ENCODE results near the gene KLHL22. TPM values are rescaled to one million over a fixed set of nuclear protein-coding genes. Genes with fewer than 3 reads are reported as not detected.
A peak's percentile ranks its signal among the peaks of the same experiment; 100 is the strongest.

Gene KLHL22
- total and polyA plus RNA-seq, 2 experiments from 2014 or later = 33.8 to 55.0 TPM

GRCh38 chr22:20448630-20449029 lies 47.0 kb downstream of the KLHL22 start:
- H3K4me3 ChIP-seq = no peak overlapping the region
- H3K36me3 ChIP-seq = peaks cover 14% of the 10 kb centered on the region
- no peaks in the 10 kb centered on the region for H3K9me3 ChIP-seq (ENCODE audit: low read depth)
- no peaks in the 10 kb centered on the region for H3K27me3 ChIP-seq
- H3K4me1 ChIP-seq (ENCODE audit: low read depth) = no peaks in the 10 kb centered on the region
- TF ChIP-seq CTCF (IDR thresholded peaks at IDR 0.05; ENCODE audit: low read depth, low read length) = no peak
- DNase-seq (ENCODE audit: low read depth in 1 of 2, low spot score in 1 of 2) = no peak
- H3K27ac ChIP-seq = no peak overlapping the region

GRCh38 chr22:20446383-20446970 lies 49.1 kb downstream of the KLHL22 start:
- H3K36me3 ChIP-seq = peaks cover 17% of the 10 kb centered on the region
- H3K4me3 ChIP-seq = no peak overlapping the region
- no peak overlapping the region for H3K27ac ChIP-seq
- no peak for DNase-seq (ENCODE audit: low read depth in 1 of 2, low spot score in 1 of 2)
- H3K27me3 ChIP-seq = no peaks in the 10 kb centered on the region
- H3K9me3 ChIP-seq (ENCODE audit: low read depth) = no peaks in the 10 kb centered on the region
- TF ChIP-seq CTCF (IDR thresholded peaks at IDR 0.05; ENCODE audit: low read depth, low read length) = no peak
- no peaks in the 10 kb centered on the region for H3K4me1 ChIP-seq (ENCODE audit: low read depth)

- Histone ChIP-seq H3K36me3 (peaks cover 17% of the 10 kb centered on the region), H3K9me3 (ENCODE audit: low read depth) (no peaks in the 10 kb centered on the region), H3K4me1 (ENCODE audit: low read depth) (no peaks in the 10 kb centered on the region), H3K27me3 (no peaks in the 10 kb centered on the region), H3K27ac (no peak overlapping the region), H3K4me3 (no peak overlapping the region)
- no peak for TF ChIP-seq CTCF (IDR thresholded peaks at IDR 0.05; ENCODE audit: low read depth, low read length)
- DNase-seq (ENCODE audit: low read depth in 1 of 2, low spot score in 1 of 2) = no peak
Observed at GRCh38 chr22:20444325-20444724, 51.3 kb downstream of the KLHL22 start.

- Histone ChIP-seq H3K4me3 (no peak overlapping the region), H3K4me1 (ENCODE audit: low read depth) (peaks cover 6% of the 10 kb centered on the region), H3K27me3 (no peaks in the 10 kb centered on the region), H3K27ac (no peak overlapping the region), H3K36me3 (peaks cover 17% of the 10 kb centered on the region), H3K9me3 (ENCODE audit: low read depth) (no peaks in the 10 kb centered on the region)
- no peak for DNase-seq (ENCODE audit: low read depth in 1 of 2, low spot score in 1 of 2)
- TF ChIP-seq CTCF (IDR thresholded peaks at IDR 0.05; ENCODE audit: low read depth, low read length) = no peak
Observed at GRCh38 chr22:20442485-20443284, 52.9 kb downstream of the KLHL22 start.

GRCh38 chr22:20441631-20442484 lies 53.7 kb downstream of the KLHL22 start:
- Histone ChIP-seq H3K4me3 (no peak overlapping the region), H3K27ac (peak overlapping the region; percentile 14), H3K36me3 (peaks cover 17% of the 10 kb centered on the region), H3K4me1 (ENCODE audit: low read depth) (peaks cover 6% of the 10 kb centered on the region), H3K27me3 (no peaks in the 10 kb centered on the region), H3K9me3 (ENCODE audit: low read depth) (no peaks in the 10 kb centered on the region)
- DNase-seq (ENCODE audit: low read depth in 1 of 2, low spot score in 1 of 2) = peak; percentile 42 to 47
- TF ChIP-seq CTCF (IDR thresholded peaks at IDR 0.05; ENCODE audit: low read depth, low read length) = no peak
